GM18507 (cell line): ENCODE measurements around the gene ARHGEF12.

Source experiments
- DNase-seq: peaks from one replicate; pipeline ENCODE4 v3.0.0; 2011; ENCODE audit warnings: low read depth; ENCODE audit not compliant: insufficient read length; ENCODE audit errors: extremely low spot score
- FAIRE-seq: peaks from 2 replicates; lab custom pipeline; 2011; peaks lifted over from hg19 to GRCh38; lab: Jason Lieb, UNC

Gene ARHGEF12

DNA sequence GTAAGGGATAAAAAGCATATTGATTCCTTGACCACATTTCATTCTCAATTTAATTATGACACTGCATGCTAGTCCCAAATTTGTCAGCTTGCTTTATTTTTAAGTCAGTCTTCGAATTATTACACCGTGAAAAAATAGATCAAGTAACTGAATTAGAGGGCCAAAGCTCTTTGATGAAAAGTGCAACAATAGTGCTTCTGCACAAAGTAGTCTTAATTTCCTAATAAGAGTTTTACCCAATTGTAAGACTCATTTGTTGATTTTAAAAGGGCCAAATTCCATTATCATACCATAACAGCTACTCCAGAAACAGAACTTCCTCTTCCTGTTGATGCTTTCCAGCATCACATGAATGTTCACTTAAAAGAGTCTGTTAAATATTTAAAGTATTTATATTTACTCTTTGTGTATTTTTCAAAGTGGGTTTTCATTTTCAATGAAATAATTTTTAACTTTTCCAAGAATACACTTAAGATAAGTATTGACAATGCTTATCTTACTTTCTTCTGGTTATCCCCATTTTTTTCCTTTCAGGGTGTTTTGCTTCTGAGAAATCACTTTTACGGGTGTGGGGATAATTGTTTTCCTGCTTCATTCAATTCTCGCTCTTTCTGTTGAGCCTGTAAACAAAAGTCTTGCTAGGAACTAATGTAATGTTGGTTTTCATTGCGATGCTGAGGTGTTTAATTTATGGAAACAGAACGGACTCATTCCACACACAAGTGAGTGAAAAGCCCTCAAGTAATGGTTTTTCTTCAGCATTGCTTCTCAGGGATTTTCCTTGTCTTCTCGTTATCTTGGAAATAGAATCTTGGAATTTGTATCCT lies 2.1 kb downstream of the ARHGEF12 start:
- no peak for FAIRE-seq

DNA sequence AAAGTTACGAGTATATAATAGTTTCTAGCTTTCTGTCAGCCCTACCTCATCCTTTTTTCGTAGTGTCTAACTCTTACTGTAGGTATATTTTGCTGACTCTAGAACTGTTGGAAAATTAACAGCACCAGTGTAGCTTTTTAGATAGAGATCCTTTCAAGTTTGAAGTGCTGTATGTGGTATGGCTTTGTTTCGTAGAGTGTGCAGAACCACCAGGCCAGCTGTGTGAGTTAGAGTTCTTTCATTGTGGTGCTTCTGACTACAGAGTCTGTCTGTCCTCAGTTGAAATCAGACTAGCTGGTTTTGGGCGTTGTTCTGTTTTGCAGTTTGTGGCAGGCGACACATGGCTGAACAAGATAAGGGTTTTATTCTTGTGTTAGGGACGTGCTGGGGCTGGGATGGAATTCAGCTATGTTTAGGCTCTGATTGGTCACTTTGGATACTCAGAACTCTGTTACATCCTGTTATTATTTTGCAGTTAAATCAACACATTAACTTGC lies 3.2 kb downstream of the ARHGEF12 start:
- DNase-seq = no peak
- FAIRE-seq = no peak

More for the DNA sequence above, 2.1 kb downstream of the ARHGEF12 start:
- no peak for DNase-seq

- DNase-seq (no peak), FAIRE-seq (no peak)
Observed at GRCh38 chr11:120340529-120340928, 4.3 kb downstream of the ARHGEF12 start.

- FAIRE-seq (no peak), DNase-seq (no peak)
Observed at GRCh38 chr11:120342226-120342625, 6.0 kb downstream of the ARHGEF12 start.

- no peak for FAIRE-seq
- no peak for DNase-seq
Observed at GRCh38 chr11:120342678-120343077, 6.5 kb downstream of the ARHGEF12 start.

GRCh38 chr11:120343429-120343828 lies 7.2 kb downstream of the ARHGEF12 start:
- FAIRE-seq (peak; percentile 93), DNase-seq (peak; percentile 54)

GRCh38 chr11:120344302-120345004 lies 8.2 kb downstream of the ARHGEF12 start:
- FAIRE-seq = peak; percentile 99
- DNase-seq = peak; percentile 54

DNA sequence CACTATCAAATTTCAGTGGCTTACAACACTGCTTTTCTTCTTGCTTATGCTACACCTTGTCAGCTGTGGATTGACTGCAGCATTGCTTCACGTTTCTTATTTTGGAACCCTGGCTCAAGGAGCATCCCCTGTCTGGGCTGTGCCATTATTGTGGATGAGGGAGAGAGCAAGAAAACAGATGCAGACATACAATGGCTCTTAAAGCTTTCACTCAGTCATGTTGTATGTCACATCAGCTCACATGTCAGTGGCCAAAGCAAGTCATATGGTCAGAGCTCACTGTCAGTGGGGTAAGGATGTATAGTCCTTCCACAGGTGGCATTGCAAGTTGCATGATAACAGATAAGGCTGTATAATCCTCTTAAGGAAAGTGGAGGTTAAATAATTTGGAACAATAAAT lies 10.0 kb downstream of the ARHGEF12 start:
- DNase-seq (no peak), FAIRE-seq (no peak)

GRCh38 chr11:120350637-120351036 lies 14.4 kb downstream of the ARHGEF12 start:
- no peak for DNase-seq
- no peak for FAIRE-seq

DNA sequence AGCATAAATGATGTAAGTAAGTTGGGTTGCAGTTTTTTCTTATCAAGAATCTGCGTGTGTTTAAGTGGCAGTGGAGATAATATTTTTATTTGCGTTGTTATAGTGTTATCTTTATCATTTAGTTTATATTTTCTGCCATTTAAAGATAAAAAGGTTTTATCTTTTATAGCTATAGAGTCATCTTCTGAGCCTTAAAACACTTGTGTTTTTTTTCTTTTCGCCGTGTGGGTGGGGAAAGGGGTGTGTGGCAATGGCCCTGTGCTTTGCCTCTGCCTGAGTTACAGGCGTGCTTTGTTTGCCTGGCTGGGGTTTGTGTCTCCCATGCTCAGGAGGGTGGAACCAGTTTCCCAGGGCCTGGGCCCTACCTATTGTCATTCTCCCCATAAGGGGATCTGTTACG lies 16.2 kb downstream of the ARHGEF12 start:
- FAIRE-seq (no peak), DNase-seq (no peak)

DNA sequence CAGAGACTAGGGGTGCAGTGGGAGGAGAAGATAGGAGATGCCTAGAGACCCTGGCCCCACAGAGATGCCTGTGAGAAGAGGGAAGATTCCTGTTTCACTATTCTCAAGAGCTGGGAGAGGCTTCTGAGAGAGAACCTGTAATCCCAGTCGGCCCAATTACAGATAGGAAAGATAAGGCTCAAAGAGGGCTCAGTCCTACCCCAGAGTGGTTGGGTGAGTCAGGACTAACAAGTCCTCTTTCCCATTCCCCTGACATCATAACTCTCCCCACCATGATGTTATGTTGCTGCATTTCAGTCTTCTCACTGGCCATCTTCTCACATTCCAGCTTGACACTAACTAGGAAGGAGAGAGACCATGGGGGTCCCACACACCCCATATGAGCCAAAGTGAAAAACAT lies 17.9 kb downstream of the ARHGEF12 start:
- no peak for FAIRE-seq

GRCh38 chr11:120354779-120355178 lies 18.6 kb downstream of the ARHGEF12 start:
- DNase-seq (no peak), FAIRE-seq (no peak)

More for the DNA sequence above, 17.9 kb downstream of the ARHGEF12 start:
- DNase-seq = no peak

GRCh38 chr11:120357620-120358019 lies 21.4 kb downstream of the ARHGEF12 start:
- no peak for FAIRE-seq
- no peak for DNase-seq

- DNase-seq (no peak), FAIRE-seq (no peak)
Observed at GRCh38 chr11:120358729-120359128, 22.5 kb downstream of the ARHGEF12 start.

DNA sequence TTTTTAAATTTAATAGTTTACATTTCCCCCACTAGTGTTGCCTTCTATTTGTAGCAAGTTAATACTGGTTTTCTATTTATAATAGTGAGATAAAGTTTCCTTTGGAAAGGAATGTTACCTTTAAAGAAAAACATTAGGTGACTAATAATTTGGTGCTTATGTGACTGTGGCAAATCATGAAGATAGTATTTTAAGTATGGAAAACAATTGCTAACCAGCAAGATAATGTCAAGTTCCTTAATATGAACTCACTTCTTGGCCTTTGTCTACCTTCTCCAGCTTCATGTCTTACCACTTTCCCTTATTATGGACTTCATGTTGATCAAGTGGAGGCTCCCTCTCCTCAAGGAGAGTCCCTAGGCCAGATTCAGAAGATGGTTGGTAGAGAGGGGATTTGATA lies 27.2 kb downstream of the ARHGEF12 start:
- DNase-seq = no peak
- no peak for FAIRE-seq

DNA sequence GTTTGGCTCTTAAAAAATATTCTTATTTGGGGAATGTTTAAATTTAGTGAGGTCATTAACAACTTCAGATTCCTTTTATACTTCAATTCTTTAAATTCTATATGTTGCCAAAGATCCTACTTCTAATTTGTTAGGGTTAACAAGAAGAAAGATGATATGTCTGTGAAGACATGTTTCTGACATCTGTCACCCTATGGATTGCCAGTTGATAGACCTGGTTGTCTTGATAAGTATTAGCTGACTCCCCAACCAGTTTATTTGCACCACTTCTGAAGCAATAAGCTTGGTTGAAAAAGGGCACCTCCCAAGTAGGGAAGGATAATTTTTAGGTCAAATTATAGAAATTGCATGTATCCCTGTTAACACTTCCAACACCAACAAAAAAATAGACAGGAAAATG lies 29.3 kb downstream of the ARHGEF12 start:
- no peak for DNase-seq
- FAIRE-seq = no peak

DNA sequence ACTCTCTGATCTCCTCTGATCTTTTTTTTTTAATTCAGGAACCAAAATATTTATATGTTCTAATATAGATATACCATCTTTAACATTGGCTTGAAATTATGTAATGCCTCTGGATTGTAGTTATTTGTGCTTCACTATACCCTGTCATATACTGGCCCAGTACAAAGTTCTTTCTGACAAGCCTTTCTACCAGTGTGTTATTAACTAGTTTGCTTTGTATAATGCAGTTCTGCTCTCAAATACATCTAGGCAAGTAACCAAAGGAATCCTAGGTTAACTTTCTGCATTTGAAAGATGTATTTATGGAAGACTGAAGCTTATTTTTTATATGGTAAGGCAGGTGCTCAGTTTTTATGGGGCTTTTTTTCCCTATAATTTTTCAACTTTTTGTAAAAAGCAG lies 36.1 kb downstream of the ARHGEF12 start:
- FAIRE-seq (no peak), DNase-seq (no peak)

GRCh38 chr11:120375076-120375475 lies 38.9 kb downstream of the ARHGEF12 start:
- FAIRE-seq (no peak), DNase-seq (no peak)

DNA sequence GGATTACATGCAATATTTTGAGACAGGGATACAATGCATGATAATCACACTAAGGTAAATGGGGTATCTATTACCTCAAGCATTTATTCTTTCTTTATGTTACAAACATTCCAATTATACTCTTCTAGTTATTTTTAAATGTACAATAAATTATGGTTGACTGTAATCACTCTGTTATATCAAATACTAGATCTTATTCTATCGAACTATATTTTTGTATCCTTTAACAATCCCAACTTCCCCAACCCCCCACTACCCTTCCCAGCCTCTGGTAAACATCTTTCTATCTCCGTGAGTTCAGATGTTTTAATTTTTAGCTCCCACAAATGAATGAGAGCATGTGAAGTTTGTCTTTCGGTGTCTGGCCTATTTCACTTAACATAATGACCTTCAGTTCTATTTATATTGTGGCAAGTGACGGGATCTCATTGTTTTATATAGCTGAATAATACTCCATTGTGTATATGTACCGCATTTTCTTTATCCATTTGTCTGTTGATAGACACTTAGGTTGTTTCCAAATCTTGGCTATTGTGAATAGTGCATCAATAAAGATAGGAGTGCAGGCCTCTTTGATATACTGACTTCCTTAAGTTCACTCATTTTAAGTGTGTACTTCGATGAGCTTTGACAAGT lies 40.5 kb downstream of the ARHGEF12 start:
- FAIRE-seq (no peak), DNase-seq (no peak)

DNA sequence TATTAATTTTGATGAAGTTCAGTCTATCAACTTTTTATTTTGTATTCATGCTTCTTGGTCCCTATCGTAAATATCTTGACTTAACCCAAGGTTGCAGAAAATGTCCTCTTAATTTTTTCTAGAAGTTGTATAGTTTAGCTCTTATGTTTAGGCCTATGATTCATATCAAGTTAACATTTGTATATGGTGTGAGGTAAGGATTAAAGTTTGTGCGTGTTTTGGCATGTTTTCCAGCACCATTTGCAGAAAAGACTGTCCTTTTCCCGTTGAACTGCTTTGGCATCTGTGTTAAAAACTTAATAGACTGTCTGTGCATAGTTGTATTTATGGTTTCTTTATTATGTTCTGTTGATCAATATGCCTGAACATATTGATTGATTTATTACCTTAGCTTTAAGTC lies 42.3 kb downstream of the ARHGEF12 start:
- no peak for FAIRE-seq

More for the DNA sequence above, 42.3 kb downstream of the ARHGEF12 start:
- no peak for DNase-seq
